ENCODE measurements around the gene PPP1R1C. TPM values are rescaled to one million over a fixed set of nuclear protein-coding genes. Genes with fewer than 3 reads are reported as not detected.

PPP1R1C gene
- total RNA-seq, 1 donor from 2014 or later = not detected

GRCh38 chr2:182078988-182079602, 93.4 kb downstream of the PPP1R1C start:
- Histone ChIP-seq H3K27me3 (no peaks in the 10 kb centered on the region), H3K4me1 (no peaks in the 10 kb centered on the region), H3K9me3 (no peaks in the 10 kb centered on the region), H3K36me3 (no peaks in the 10 kb centered on the region), H3K4me3 (no peak overlapping the region), H3K27ac (no peak overlapping the region)
- no peak for TF ChIP-seq POLR2AphosphoS5 (IDR thresholded peaks at IDR 0.05; ENCODE audit: insufficient read depth in 1 of 2, low read depth in 1 of 2)
- TF ChIP-seq CTCF (IDR thresholded peaks at IDR 0.05) = no peak
- TF ChIP-seq POLR2A (IDR thresholded peaks at IDR 0.05) = no peak
- intact Hi-C loops (cut with DNase I) = loop anchor here (10.0 kb wide), 1 partner anchor 334 kb away; no protein-coding TSS in a partner anchor
- no peak for DNase-seq (ENCODE audit: extremely low spot score in 2 of 2)

GRCh38 chr2:182080493-182080892, 94.8 kb downstream of the PPP1R1C start:
- DNase-seq (ENCODE audit: extremely low spot score in 2 of 2) = no peak
- Histone ChIP-seq H3K36me3 (no peaks in the 10 kb centered on the region), H3K9me3 (no peaks in the 10 kb centered on the region), H3K27me3 (no peaks in the 10 kb centered on the region), H3K4me3 (no peak overlapping the region), H3K27ac (no peak overlapping the region), H3K4me1 (no peaks in the 10 kb centered on the region)
- intact Hi-C loops (cut with DNase I) = no loop called here
- no peak for TF ChIP-seq CTCF (IDR thresholded peaks at IDR 0.05)
- TF ChIP-seq POLR2AphosphoS5 (IDR thresholded peaks at IDR 0.05; ENCODE audit: insufficient read depth in 1 of 2, low read depth in 1 of 2) = no peak
- no peak for TF ChIP-seq POLR2A (IDR thresholded peaks at IDR 0.05)

- no peaks in the 10 kb centered on the region for H3K9me3 ChIP-seq
- intact Hi-C loops (cut with DNase I) = no loop called here
- H3K4me1 ChIP-seq = no peaks in the 10 kb centered on the region
- H3K27me3 ChIP-seq = no peaks in the 10 kb centered on the region
- no peak overlapping the region for H3K27ac ChIP-seq
- H3K36me3 ChIP-seq = no peaks in the 10 kb centered on the region
- TF ChIP-seq CTCF (IDR thresholded peaks at IDR 0.05) (no peak), POLR2A (IDR thresholded peaks at IDR 0.05) (no peak), POLR2AphosphoS5 (IDR thresholded peaks at IDR 0.05; ENCODE audit: insufficient read depth in 1 of 2, low read depth in 1 of 2) (no peak)
- DNase-seq (ENCODE audit: extremely low spot score in 2 of 2) = no peak
- H3K4me3 ChIP-seq = no peak overlapping the region
These were observed 96.1 kb downstream of the PPP1R1C start for GRCh38 chr2:182081602-182082260.

GRCh38 chr2:182088681-182089320, 103.1 kb downstream of the PPP1R1C start:
- intact Hi-C loops (cut with DNase I) = no loop called here
- no peak for DNase-seq (ENCODE audit: extremely low spot score in 2 of 2)
- no peaks in the 10 kb centered on the region for H3K4me1 ChIP-seq
- no peak overlapping the region for H3K27ac ChIP-seq
- H3K27me3 ChIP-seq = no peaks in the 10 kb centered on the region
- TF ChIP-seq CTCF (IDR thresholded peaks at IDR 0.05) (no peak), POLR2A (IDR thresholded peaks at IDR 0.05) (no peak), POLR2AphosphoS5 (IDR thresholded peaks at IDR 0.05; ENCODE audit: insufficient read depth in 1 of 2, low read depth in 1 of 2) (no peak)
- no peaks in the 10 kb centered on the region for H3K9me3 ChIP-seq
- no peak overlapping the region for H3K4me3 ChIP-seq
- H3K36me3 ChIP-seq = no peaks in the 10 kb centered on the region

All from vagina (tissue), 2 donors.